ENCODE data around the gene HSD11B1L.
A peak's percentile ranks its signal among the peaks of the same experiment; 100 is the strongest.
"Not testable (repeated sequence)": the region's sequence is repeated elsewhere in the genome, so short reads cannot be mapped to it uniquely, and the experiment has no call there.

HSD11B1L gene

GRCh38 chr19:5703819-5704818, 23.3 kb downstream of the HSD11B1L start:
- DNase-seq = no peak

DNA sequence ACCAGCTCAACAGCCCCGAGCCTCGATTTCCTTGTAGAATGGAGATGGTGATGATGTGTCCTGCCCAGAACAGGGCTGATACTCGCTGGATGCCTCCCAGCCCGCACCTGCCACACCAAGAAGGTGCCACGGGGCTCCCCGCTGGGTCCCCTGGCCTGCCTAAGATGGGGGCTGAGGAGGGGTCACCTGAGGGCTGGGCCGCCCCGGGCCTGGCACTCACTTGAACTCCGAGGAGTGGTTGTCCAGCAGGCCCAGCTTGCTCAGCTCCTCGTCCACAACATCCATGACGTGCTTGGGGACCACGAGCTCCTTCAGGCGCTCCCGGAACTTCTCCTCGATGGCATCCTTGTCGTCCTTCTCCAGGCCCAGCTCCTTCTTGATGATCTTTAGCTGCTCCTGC, 24.7 kb downstream of the HSD11B1L start:
- DNase-seq = no peak

DNA sequence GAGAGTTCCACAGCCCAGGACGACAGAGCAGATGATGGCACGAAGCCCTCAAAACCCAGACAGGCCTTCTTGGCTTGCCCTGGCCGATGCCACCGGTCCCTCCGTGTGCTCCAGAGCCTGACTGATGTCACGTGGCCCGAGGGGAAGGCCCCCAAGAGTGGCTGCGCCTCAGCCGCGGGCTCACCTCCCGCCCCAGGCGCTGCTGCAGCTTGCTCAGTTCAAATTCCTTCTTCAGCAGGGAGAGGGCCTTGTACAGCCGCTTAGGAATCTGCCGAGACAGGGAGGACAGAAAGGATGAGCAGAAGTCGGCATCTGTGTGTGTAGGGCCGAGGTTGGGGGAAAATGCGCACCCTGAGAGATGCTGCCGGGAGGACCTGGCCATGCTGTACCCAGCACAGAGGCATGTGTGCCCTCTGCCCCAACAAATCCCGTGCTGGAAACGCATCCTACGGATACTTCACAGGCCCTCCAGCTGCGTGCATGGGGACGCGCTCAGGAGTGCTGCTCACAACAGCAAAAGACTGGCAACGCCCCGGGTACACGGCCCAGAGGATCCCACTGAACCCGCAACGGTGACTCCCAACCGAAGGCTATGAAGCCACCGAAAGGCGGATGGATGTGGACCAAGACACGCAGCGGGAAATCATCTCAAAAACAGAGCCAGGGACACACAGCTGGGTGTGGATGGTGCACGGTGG, 26.2 kb downstream of the HSD11B1L start:
- no peak for DNase-seq

DNA sequence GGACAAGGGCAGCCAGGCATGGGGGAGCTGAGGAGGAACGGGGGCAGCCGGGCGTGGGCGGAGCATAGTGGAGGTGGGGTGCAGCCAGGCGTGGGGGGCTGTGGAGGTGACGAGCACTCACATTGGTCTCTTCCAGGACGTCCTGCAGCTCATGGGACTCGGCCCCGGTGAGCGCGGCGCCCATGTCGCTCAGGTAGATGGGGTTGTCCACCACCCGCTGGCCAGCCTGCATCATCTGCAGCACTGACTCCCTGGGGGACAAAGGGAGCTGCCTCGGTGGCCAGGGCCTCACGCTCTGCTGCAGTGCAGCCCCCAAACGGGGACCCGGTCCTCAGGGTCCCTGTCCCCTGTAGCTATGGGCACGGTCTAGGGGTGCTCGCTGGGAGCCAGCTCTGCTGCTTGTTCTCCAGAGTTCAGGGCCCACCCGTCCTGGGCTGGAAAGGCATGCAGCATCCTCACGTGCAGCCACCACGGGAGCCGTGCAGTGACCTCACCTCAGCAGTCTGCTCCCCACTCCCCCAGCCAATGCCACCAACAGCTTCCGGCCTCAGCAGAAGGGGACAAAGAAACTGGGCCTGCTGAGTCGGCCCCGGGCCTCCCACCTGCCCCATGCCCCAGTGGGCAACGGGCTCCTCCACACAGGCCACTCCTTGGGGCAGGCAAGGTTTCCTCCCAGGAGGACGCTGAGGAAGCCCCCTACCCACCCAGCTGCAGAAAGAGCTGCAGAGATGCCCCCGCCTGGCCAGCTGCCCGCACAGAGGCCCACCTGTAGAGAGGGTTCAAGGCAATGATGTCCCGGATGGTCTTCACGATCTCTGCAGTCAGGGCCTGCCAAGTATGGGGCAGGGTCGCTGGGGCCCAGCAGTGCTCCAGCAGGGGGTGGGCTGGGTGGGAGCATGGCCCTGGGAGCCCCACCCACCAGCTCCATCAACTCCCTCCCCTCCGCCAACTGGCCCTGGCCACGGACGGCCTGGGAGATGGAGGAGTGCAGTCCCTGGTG, 27.0 kb downstream of the HSD11B1L start:
- DNase-seq = no peak

DNA sequence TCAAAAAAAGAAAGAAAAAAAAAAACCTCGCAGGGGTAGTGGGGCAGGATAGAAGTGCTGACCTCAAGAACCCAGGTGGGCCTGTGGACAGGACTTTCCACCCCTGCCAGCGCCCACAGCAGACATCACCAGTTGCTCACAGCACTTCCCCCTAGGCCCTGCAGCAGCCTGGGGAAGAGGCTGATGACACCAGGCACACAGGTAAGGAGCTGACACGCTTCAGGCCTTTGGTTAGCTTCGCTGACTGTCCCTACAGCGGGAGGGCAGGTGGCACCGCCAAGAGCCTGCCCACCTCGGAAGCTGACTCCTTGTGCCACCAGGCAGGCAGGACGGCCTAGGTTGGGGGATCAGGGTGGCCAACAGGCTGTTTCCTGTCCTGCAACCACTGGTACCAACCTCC, 30.2 kb downstream of the HSD11B1L start:
- no peak for DNase-seq

DNA sequence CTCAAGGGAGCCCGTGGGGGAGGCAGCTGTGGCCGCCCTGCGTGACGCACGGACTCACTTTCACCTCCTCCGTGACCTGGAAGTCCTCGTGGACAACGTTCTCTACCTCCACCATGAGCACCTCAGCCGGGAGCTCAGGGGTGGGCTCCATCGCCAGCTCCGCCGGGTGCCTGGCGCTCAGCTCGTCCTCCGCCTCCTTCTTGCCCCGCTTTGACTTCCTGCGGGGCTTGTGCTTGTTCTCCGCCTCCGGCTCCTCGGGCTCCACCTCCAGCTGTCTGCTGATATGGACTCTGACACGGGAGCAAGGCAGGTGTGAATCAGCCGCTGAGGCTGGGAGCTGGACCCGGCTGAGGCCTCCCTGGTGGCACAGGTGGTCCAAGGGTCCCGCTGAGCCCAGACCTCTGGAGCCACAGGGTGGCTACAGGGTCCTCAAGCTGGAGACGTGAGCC, 30.9 kb downstream of the HSD11B1L start:
- DNase-seq = no peak

GRCh38 chr19:5713228-5713627, 32.4 kb downstream of the HSD11B1L start:
- DNase-seq = no peak

GRCh38 chr19:5714816-5715215, 34.0 kb downstream of the HSD11B1L start:
- DNase-seq = no peak

GRCh38 chr19:5717215-5717935, 36.5 kb downstream of the HSD11B1L start:
- DNase-seq = no peak

GRCh38 chr19:5718037-5718578, 37.3 kb downstream of the HSD11B1L start:
- DNase-seq = peak; percentile 77

- peak; percentile 70 for DNase-seq
Observed at GRCh38 chr19:5718579-5719273, 37.9 kb downstream of the HSD11B1L start.

GRCh38 chr19:5719274-5719960, 38.6 kb downstream of the HSD11B1L start:
- DNase-seq = peak; percentile 33

- peak; percentile 98 for DNase-seq
Observed at GRCh38 chr19:5719961-5720790, 39.3 kb downstream of the HSD11B1L start, which contains the start of the genes CATSPERD and LONP1. TSS of gene CATSPERD (plus strand) at chr19:5720637. CDS start at chr19:5720738, 101 bp downstream. TSS of gene LONP1 (minus strand) at chr19:5720146. CDS start at chr19:5720132, 14 bp downstream.

DNA sequence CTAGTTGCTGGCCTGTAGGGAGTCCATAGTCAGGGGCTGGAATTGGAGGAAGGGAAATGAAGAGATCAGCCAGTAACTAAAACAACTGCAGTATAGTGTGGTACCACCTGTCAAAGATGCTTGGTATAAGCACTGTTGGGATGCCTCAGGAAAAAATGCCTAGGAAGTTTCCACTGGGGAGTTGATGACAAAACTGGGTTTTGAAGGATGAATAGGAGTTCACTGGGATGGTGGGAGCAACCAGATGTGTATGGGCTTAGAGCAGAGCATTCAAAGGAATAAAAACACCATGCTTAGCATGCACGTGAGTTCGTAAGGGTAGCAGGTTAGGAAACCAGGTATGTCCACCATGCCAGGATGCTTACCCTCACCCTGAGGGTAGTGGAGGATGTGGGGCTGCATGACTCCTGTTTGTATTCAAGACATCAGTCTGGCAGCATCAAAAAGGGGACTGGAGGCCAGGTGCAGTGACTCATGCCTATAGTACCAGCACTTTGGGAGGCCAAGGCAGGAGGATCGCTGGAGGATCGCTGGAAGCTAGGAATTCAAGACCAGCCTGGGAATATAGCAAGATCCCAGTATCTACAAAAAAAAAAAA, 46.7 kb downstream of the HSD11B1L start:
- DNase-seq = no peak

GRCh38 chr19:5733172-5733571, 52.3 kb downstream of the HSD11B1L start:
- not testable (repeated sequence) for DNase-seq
